H9 (cell line): ENCODE measurements around the gene MGAT4B. TPM values are rescaled to one million over a fixed set of nuclear protein-coding genes. Genes with fewer than 3 reads are reported as not detected.

Experiments used
- DNase-seq: peaks from one replicate; pipeline ENCODE4 v3.0.0-alpha.2; 2017
- H2AFZ ChIP-seq: one replicate; pipeline ENCODE4 v1.6.1; 2013; ENCODE audit warnings: mild to moderate bottlenecking, low read length, control low read depth, moderate library complexity
- H2AK5ac ChIP-seq: 2 replicates; pipeline ENCODE4 v1.6.1; 2013; ENCODE audit warnings: low read length, control low read depth, mixed read lengths; ENCODE audit not compliant: insufficient read length
- H2BK120ac ChIP-seq: one replicate; pipeline ENCODE4 v1.6.1; 2013; ENCODE audit warnings: low read depth, mild to moderate bottlenecking, low read length, control low read depth, inconsistent platforms; ENCODE audit not compliant: poor library complexity, severe bottlenecking
- H2BK12ac ChIP-seq: 2 replicates; pipeline ENCODE4 v1.6.1; 2013; ENCODE audit warnings: low read length, control low read depth, mixed read lengths, low read depth; ENCODE audit not compliant: insufficient read length
- H2BK15ac ChIP-seq: 2 replicates; pipeline ENCODE4 v1.6.1; 2013; ENCODE audit warnings: low read depth, low read length, control low read depth
- H2BK20ac ChIP-seq: one replicate; pipeline ENCODE4 v1.6.1; 2013; ENCODE audit warnings: low read depth, mild to moderate bottlenecking, low read length, control low read depth, inconsistent platforms; ENCODE audit not compliant: poor library complexity, severe bottlenecking
- H2BK5ac ChIP-seq: 2 replicates; pipeline ENCODE4 v1.6.1; 2013; ENCODE audit warnings: low read length, control low read depth, mixed read lengths; ENCODE audit not compliant: insufficient read length
- H3K14ac ChIP-seq: 2 replicates; pipeline ENCODE4 v1.6.1; 2013; ENCODE audit warnings: low read length, control low read depth; ENCODE audit not compliant: insufficient read depth
- H3K18ac ChIP-seq: 2 replicates; pipeline ENCODE4 v1.6.1; 2013; ENCODE audit warnings: low read depth, mild to moderate bottlenecking, mixed read lengths, low read length, control low read depth; ENCODE audit not compliant: insufficient read length
- H3K23ac ChIP-seq: 2 replicates; pipeline ENCODE4 v1.6.1; 2013; ENCODE audit warnings: low read length, control low read depth, mixed read lengths, low read depth; ENCODE audit not compliant: insufficient read length
- H3K23me2 ChIP-seq: 2 replicates; pipeline ENCODE4 v1.6.1; 2013; ENCODE audit warnings: low read depth, mild to moderate bottlenecking, mixed read lengths, low read length, control low read depth; ENCODE audit not compliant: insufficient read length, poor library complexity, severe bottlenecking
- H3K27ac ChIP-seq: 2 replicates; pipeline ENCODE4 v1.5.1; 2013; ENCODE audit warnings: low read length, control low read depth, mixed read lengths, low read depth; ENCODE audit not compliant: insufficient read length
- H3K27me3 ChIP-seq: 2 replicates; pipeline ENCODE4 v1.6.1; 2013; ENCODE audit warnings: low read length, control low read depth, inconsistent platforms; ENCODE audit not compliant: insufficient read depth
- H3K4ac ChIP-seq: 2 replicates; pipeline ENCODE4 v1.6.1; 2013; ENCODE audit warnings: low read depth, mild to moderate bottlenecking, control low read depth, inconsistent platforms, low read length, moderate library complexity
- H3K4me1 ChIP-seq: 2 replicates; pipeline ENCODE4 v1.6.1; 2013; ENCODE audit warnings: low read length, control low read depth, inconsistent platforms; ENCODE audit not compliant: insufficient read depth
- H3K4me2 ChIP-seq: 2 replicates; pipeline ENCODE4 v1.6.1; 2013; ENCODE audit warnings: low read length, control low read depth, mixed read lengths; ENCODE audit not compliant: insufficient read length, insufficient read depth
- H3K56ac ChIP-seq: 2 replicates; pipeline ENCODE4 v1.6.1; 2013; ENCODE audit warnings: low read depth, mild to moderate bottlenecking, mixed read lengths, low read length, control low read depth; ENCODE audit not compliant: insufficient read length
- H3K79me1 ChIP-seq: 2 replicates; pipeline ENCODE4 v1.6.1; 2013; ENCODE audit warnings: low read depth, mild to moderate bottlenecking, moderate library complexity, low read length, control low read depth, inconsistent platforms; ENCODE audit not compliant: insufficient read depth, poor library complexity, severe bottlenecking
- H3K79me2 ChIP-seq: 2 replicates; pipeline ENCODE4 v1.6.1; 2013; ENCODE audit warnings: low read length, control low read depth, inconsistent platforms; ENCODE audit not compliant: insufficient read depth
- H3K9ac ChIP-seq: 2 replicates; pipeline ENCODE4 v1.6.1; 2013; ENCODE audit warnings: low read length, control low read depth, mixed read lengths; ENCODE audit not compliant: insufficient read length; ENCODE audit errors: extremely low read depth
- H3K9me3 ChIP-seq: one replicate; pipeline ENCODE4 v1.6.1; 2013; ENCODE audit warnings: low read depth, low read length, inconsistent platforms; ENCODE audit not compliant: control insufficient read depth
- H3T11ph ChIP-seq: one replicate; pipeline ENCODE4 v1.6.1; 2013; ENCODE audit warnings: mild to moderate bottlenecking, low read length, control low read depth, inconsistent platforms
- H4K20me1 ChIP-seq: one replicate; pipeline ENCODE4 v1.6.1; 2013; ENCODE audit not compliant: control insufficient read depth, insufficient read length, insufficient read depth
- H4K5ac ChIP-seq: 2 replicates; pipeline ENCODE4 v1.6.1; 2013; ENCODE audit warnings: low read depth, mild to moderate bottlenecking, mixed read lengths, low read length, control low read depth; ENCODE audit not compliant: insufficient read length
- H4K8ac ChIP-seq: replicated peaks from 2 replicates; pipeline ENCODE4 v1.6.1; 2013; ENCODE audit warnings: low read length, control low read depth, mixed read lengths, low read depth; ENCODE audit not compliant: insufficient read length
- H4K91ac ChIP-seq: 2 replicates; pipeline ENCODE4 v1.6.1; 2013; ENCODE audit warnings: low read depth, mild to moderate bottlenecking, moderate library complexity, mixed read lengths, low read length, control low read depth; ENCODE audit not compliant: insufficient read length
- H3K27ac Mint-ChIP-seq, 3 experiments: 2 replicates in 2 of 3; 3 replicates in 1 of 3; pipeline ENCODE4 v1.8.0; 2020 to 2021; ENCODE audit warnings: mixed read lengths in 3 of 3, mild to moderate bottlenecking in 1 of 3, moderate library complexity in 1 of 3
- H3K27me3 Mint-ChIP-seq: 2 replicates; pipeline ENCODE4 v1.8.0; 2021; ENCODE audit warnings: low read depth, mild to moderate bottlenecking, moderate library complexity, mixed read lengths
- H3K36me3 Mint-ChIP-seq, 3 experiments: 2 replicates in 2 of 3; 3 replicates in 1 of 3; pipeline ENCODE4 v1.8.0; 2020 to 2021; ENCODE audit warnings: low read depth in 3 of 3, mixed read lengths in 3 of 3; ENCODE audit not compliant: insufficient read depth in 1 of 3
- H3K4me1 Mint-ChIP-seq, 2 experiments: 2 replicates each; pipeline ENCODE4 v1.8.0; 2020; ENCODE audit warnings: mixed read lengths in 2 of 2
- H3K4me3 Mint-ChIP-seq, 2 experiments: 2 replicates in 1 of 2; 3 replicates in 1 of 2; pipeline ENCODE4 v1.8.0; 2020 to 2021; ENCODE audit warnings: mild to moderate bottlenecking in 2 of 2, mixed read lengths in 2 of 2, moderate library complexity in 1 of 2
- H3K9me3 Mint-ChIP-seq, 2 experiments: 2 replicates in 1 of 2; 3 replicates in 1 of 2; pipeline ENCODE4 v1.8.0; 2020; ENCODE audit warnings: mild to moderate bottlenecking in 2 of 2, mixed read lengths in 2 of 2, moderate library complexity in 1 of 2
- WGBS: extraction: QIAGEN DNeasy Blood & Tissue Kit; methylation state at CpG from one replicate; pipeline ENCODE4 v1.1.7; 2013; ENCODE audit warnings: missing lambda C conversion rate, low lambda C conversion rate, mixed read lengths; ENCODE audit not compliant: insufficient read length; ENCODE audit errors: extremely low coverage; 5-methylcytosine and 5-hydroxymethylcytosine counted together
- total RNA-seq: library from RNA; stranded (reverse); gene quantifications from 2 replicates; pipeline ENCODE4 v1.2.1, GENCODE V29; 2021
- TF ChIP-seq, protein P1 (sequence below): fragments of 200-600 bp; sonication (generic); conservative IDR thresholded peaks from 3 replicates; pipeline ENCODE4 v1.8.0; 2021; ENCODE audit warnings: antibody characterized with exemption, mild to moderate bottlenecking

Gene MGAT4B
- total RNA-seq, 1 experiment from 2014 or later: 147 TPM

- Histone ChIP-seq H3K79me2 (peaks cover 9% of the 10 kb centered on the region; the same call in 1 of the 2 replicates), H3K4me2 (peak within 1 kb of the TSS; percentile 79), H2AFZ (no peak within 1 kb of the TSS), H3K23me2 (peaks cover 15% of the 10 kb centered on the region), H4K20me1 (no peaks in the 10 kb centered on the region), H3K9ac (peak within 1 kb of the TSS; percentile 57), H4K8ac (no peak within 1 kb of the TSS), H4K5ac (no peak within 1 kb of the TSS), H2BK5ac (no peak within 1 kb of the TSS), H2BK15ac (no peak within 1 kb of the TSS), H3K4ac (no peak within 1 kb of the TSS), H2BK120ac (no peak within 1 kb of the TSS), H3K4me1 (peaks cover 3% of the 10 kb centered on the region; the same call in 1 of the 2 replicates), H2AK5ac (peak within 1 kb of the TSS; percentile 1), H2BK20ac (no peak within 1 kb of the TSS), H2BK12ac (no peak within 1 kb of the TSS), H4K91ac (no peak within 1 kb of the TSS), H3K23ac (no peak within 1 kb of the TSS), H3K18ac (peak within 1 kb of the TSS; percentile 74), H3K56ac (no peak within 1 kb of the TSS), H3K9me3 (no peaks in the 10 kb centered on the region), H3K79me1 (peaks cover 10% of the 10 kb centered on the region), H3K27ac (no peak within 1 kb of the TSS), H3T11ph (no peak within 1 kb of the TSS), H3K27me3 (no peaks in the 10 kb centered on the region), H3K14ac (peak within 1 kb of the TSS; percentile 72)
- WGBS: no CpG with 5 or more reads among the region's 81 CpGs
- Mint-ChIP-seq H3K4me3 (peak within 1 kb of the TSS; percentile 88 to 93), H3K9me3 (no peaks in the 10 kb centered on the region; a peak in 2 of 5 replicates), H3K36me3 (peaks cover 22 to 32% (median 29%) of the 10 kb centered on the region in 3 experiments), H3K27ac (peak within 1 kb of the TSS; percentile 40 to 94 (median 93); a peak in 4 of 7 replicates), H3K4me1 (peaks cover 30 to 34% of the 10 kb centered on the region in 2 experiments), H3K27me3 (peaks cover 10% of the 10 kb centered on the region)
- TF ChIP-seq, protein P1, sequence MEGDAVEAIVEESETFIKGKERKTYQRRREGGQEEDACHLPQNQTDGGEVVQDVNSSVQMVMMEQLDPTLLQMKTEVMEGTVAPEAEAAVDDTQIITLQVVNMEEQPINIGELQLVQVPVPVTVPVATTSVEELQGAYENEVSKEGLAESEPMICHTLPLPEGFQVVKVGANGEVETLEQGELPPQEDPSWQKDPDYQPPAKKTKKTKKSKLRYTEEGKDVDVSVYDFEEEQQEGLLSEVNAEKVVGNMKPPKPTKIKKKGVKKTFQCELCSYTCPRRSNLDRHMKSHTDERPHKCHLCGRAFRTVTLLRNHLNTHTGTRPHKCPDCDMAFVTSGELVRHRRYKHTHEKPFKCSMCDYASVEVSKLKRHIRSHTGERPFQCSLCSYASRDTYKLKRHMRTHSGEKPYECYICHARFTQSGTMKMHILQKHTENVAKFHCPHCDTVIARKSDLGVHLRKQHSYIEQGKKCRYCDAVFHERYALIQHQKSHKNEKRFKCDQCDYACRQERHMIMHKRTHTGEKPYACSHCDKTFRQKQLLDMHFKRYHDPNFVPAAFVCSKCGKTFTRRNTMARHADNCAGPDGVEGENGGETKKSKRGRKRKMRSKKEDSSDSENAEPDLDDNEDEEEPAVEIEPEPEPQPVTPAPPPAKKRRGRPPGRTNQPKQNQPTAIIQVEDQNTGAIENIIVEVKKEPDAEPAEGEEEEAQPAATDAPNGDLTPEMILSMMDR: peak; percentile 28; the same call in 1 of the 3 replicates
- peak; percentile 73 for DNase-seq
Observed at GRCh38 chr5:179820483-179821297, 14.0 kb upstream of the MGAT4B start, which contains the start of gene SQSTM1. SQSTM1 (plus strand) TSS chr5:179820905; CDS start chr5:179820937, 32 bp downstream.
